LHCN-M2 (cell line): ENCODE data around the gene BCAS3. TPM values are rescaled to one million over a fixed set of nuclear protein-coding genes. Genes with fewer than 3 reads are reported as not detected.
"Not testable (repeated sequence)": the region's sequence is repeated elsewhere in the genome, so short reads cannot be mapped to it uniquely, and the experiment has no call there.

Source experiments
- DNase-seq: peaks from one replicate; pipeline ENCODE4 v3.0.0-alpha.2; 2012; ENCODE audit warnings: low read depth
- total RNA-seq: library from RNA; depleted of rRNA; stranded (reverse); fragments of >200 nt; gene quantifications from 2 replicates; pipeline ENCODE4 v1.2.3, GENCODE V29; 2014

The BCAS3 gene
- total RNA-seq, 1 experiment from 2014 or later = 6.9 TPM

GRCh38 chr17:61335845-61336655, 658.4 kb downstream of the BCAS3 start:
- DNase-seq = no peak

GRCh38 chr17:61337290-61337689, 659.6 kb downstream of the BCAS3 start:
- DNase-seq = no peak

DNA sequence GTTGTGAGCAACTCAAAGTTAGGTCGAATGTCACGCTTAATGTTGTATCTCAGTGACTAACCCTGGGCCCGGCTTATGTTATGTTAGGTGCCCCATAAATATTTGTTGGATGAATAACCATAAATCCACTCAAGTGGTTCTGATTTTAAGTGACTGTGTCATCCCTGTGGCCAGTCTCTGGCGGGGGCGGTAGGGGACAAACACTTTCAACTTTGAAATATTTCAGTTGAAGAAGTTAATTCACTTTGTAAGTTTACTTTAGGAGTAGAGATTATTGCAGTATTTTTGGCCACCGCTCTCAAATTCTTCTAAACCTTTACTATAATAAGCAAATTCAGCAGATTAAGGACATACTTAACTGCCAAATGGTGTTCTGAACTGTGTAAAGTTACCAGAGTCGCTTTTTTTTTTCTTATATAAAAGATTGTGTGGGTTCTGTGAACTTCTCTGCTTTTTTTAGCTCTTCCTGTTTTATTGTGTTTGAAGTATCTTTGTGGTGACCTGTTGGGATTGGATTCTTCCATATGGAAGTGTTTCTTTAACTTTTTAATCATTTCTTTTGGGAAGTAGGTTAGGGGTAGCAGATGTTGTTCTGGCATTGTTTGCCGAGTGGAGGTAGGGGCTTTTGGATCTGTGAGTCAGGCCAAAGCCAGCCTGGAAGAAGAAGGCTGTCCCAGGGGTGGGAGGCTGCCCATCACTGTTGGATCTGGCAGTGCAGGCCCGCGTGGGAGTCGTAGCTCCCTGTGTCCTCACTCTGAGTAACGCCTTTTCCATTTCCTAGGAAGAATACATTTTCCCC, 660.5 kb downstream of the BCAS3 start:
- peak; percentile 93 for DNase-seq

DNA sequence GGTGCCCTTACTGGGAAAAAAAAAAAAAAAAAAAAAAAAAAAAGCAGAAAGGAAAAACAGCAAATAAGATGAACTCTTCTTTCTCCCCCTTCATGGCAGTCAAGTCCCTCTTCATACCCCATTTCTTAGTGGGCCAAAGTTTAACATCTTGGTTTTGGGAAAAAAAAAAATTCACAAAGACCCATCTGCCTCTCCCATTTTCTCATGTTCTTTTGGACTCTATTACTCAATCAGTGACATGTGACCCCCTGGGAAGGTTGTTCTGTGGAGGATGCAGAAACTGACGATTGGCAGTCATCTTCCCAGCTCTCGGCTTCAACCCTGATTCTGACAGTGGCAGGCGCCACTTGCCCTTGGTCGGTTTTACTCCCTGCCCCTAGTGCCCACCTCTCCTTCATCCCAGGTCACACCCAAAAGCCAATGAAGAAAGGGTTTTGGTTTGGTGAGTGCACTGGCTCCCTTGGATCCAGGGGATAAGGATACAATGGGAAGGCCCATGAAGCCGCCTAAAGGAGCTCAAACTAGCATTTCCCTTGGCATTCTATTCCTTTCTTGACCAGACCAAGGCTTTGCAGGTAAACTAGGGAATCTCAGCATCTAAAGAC, 661.3 kb downstream of the BCAS3 start:
- DNase-seq = peak; percentile 40

DNA sequence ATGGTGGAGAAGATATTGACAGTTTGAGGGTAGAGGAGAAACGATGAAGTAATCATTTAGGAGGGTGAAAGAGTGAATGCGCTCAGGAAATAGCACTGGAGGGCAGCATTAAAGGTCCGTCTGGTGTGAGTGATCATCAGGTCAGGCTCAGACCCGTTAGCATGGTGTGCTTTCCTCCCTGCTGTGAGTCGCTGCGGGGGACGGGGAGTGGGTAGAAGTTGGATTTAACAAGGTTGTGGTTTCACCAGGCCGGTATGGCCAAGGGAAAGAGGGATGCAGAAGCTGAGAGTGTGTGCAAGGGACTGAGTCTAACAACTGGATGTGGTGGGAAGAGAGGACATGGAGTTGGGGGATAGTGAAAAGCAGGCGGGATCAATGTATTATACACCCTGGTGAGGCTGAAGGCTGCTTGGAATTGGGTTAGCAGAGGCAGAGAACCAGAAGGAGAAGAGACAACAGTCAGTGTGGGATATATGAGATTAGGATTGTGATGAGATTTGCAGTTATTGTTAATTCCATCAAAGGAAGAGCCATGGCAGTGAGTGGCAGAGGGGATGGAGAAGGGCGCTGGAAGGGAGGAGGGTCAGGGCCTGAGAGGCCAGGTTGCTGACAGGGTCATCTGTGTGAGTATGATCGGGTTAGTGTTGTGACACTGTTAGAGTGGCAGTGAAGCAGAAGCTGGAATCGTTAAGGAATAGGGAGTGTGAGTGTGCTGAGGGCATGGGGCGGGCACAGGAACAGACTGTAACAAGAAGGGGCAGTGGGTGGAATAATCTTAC, 663.0 kb downstream of the BCAS3 start:
- peak; percentile 30 for DNase-seq

DNA sequence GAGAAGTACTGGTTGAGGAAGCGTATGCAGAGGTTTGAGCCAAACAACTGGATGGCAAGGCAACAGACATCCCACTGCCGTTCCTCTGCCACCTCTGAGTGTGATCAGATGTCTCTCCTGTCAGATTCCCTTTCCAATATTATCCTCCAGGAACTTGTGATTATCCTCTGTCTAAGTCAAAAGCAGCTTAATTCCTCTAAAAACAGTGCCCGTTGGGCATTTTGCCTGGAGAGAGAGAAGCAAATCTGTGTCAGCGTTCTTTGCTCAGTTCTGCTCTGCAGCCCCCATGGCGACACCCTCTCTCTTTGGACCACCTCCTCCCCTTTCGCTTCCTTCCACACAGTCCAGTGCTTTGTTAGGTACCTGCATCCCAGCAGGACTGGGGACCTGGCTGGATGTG, 665.9 kb downstream of the BCAS3 start:
- no peak for DNase-seq

GRCh38 chr17:61345061-61345460, 667.4 kb downstream of the BCAS3 start:
- DNase-seq = no peak

GRCh38 chr17:61345825-61346666, 668.4 kb downstream of the BCAS3 start:
- DNase-seq = no peak

DNA sequence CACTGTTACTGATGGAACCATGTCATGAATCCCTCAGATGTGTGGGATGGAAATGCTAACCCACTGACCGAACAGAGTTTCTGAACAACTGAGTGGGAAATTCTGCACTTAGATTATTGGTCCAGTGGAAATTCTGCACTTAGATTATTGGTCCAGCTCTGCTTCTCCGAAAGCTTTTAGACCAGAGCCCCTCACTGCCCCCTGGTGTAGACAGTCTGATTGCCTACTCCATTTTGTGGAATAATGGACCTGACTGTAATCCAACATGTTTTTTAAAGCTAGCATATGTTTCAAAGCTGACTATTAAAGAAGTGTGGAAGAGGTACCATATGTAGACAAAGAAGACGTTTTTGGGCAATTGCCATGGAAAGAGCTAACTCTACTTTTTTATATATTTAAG, 671.7 kb downstream of the BCAS3 start:
- DNase-seq = no peak

DNA sequence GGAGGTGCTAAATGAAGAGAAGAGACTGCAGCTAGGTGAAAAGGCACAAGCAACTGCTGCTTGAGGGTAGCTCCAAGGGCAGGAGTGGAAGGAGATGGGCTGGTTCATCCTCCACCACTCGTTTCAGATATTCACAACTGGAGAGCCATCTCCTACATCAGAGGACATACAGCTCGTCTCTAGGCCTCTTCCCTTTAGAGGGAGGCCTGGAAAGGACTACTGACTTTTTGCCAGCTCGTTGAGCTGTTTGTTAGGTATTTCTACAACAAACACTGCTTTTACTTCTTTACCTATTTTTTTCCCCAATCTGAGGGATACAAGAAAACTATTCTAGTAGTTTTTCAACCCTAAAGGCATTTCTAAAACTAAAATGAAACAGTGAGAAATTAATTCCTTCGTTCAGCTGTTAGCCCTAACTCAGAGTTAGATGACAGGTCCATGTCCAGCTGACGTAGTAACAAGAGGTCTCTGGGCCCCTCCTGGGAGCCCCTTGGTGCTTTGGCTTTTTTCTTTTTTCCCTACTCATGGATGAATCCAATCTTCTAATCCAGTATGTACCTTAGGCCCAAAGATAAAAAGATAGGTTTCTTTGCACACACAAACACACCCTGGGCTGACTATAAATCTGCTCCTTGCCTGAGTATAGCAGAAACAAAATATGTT, 674.2 kb downstream of the BCAS3 start:
- DNase-seq = peak; percentile 20

- no peak for DNase-seq
Observed at GRCh38 chr17:61352408-61352770, 674.7 kb downstream of the BCAS3 start.

DNA sequence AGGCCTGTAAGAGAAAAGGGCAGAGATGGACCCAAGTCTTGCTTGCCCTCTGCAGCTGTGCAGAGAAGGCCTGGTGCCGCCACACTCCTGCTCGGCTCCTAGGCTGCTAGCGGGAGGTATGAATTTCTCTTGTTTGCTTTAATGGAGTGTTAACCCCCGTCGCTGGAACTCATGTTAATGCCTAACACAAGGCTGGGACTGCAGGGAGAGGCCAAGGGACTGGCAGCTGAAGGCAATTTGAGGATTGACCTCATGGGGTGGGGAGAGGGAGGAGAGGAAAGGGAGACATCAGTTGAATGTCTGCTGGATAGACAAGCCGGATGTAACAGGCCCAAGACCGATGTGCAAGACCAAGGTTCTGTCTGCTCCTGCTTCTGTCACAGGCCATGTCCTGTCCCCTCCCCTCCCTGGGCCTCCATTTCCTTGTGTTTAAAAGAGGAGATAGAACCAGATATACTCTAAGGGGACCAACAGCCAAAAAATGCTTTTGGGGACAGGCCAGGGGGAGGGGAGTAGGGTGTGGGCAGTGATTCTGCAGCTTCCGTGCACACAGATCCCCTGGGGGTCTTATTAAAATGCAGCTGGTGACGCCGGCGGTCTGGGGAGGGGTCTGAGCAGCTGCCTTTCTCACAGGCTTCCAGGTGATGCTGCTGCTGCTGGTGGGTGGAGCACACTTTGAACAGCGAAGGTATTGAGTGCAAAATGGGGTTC, 675.3 kb downstream of the BCAS3 start:
- DNase-seq = no peak

DNA sequence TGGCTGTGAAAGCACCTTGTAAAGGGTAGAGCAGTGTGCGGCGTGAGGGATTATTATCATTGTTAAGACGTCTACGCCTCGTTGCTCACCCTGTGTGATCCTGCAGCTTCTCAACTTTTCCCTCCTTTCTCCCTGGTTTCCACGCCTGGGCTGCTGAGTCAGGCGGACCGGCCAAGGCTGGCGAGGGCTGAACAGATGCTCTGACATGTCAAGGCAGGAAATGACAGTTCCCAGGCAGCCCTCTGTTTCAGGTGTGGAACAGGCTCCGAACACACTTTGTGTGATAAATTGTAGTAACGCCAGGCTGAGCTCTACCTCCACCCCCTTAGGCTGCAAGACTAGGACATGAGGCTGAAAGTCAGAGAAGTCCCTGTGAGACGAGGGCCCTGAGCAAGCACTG, 676.0 kb downstream of the BCAS3 start:
- DNase-seq = no peak

DNA sequence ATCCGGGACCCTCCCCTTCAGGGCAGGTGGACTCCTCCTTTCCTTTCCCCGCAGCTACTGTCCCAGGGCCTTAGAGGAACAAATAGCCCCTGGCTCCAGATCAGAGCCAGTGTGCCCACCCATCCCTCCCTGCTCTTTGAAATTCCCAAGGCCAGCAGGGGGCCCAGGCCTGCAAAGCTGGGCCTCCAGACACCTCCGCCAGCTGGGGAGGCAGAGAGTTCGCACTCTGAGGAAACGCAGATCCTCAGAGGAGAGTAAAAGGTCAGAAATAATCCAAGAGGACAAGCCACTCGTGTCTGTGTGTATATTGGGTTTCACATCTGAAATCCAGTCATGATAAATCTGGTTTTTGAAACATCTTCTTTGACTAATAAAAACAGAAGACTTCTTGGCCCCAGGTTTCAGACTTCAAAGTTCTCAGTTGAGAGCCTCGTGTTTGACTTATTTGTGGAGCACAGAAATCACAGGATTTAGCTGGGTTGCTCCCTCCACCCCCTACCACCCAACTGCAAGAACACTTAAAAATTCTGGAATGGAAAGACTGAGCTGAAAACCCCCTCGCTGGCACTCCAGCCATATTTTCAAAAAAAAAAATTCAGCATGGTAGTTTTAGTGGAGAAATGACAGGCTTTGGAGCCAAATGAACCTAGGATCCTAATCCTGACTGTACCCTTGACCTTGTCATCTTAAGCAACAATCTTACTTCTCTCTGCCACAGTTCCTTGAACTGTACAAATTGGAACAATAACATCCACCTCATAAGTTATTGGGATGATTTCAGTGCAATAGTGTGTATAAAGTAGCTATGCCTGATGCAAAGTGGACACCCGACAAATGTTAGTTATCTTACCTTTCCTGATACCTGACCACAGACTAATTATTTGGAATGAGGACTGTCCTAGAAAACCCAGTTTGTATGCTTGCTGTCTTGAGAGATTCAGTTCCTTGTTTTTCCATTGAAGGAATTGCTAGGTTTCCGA, 677.5 kb downstream of the BCAS3 start:
- DNase-seq = no peak

DNA sequence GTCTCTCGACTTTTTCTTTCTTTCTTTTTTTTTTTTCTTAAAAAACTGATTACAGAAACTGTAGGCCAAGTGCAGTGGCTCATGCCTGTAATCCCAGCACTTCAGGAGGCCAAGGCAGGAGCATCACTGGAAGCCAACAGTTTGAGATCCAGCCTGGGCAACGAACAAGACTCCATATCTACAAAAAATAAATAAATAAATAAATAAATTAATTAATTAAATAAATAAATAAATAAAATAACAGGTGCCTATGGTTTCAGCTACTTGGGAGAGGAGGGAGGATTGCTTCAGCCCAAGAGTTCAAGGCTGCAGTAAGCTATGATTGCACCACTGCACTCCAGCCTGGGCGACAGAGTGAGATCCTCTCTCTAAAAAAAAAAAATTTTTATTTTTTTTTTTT, 679.4 kb downstream of the BCAS3 start:
- not testable (repeated sequence) for DNase-seq

- DNase-seq = not testable (repeated sequence)
Observed at GRCh38 chr17:61359513-61359912, 681.9 kb downstream of the BCAS3 start.

DNA sequence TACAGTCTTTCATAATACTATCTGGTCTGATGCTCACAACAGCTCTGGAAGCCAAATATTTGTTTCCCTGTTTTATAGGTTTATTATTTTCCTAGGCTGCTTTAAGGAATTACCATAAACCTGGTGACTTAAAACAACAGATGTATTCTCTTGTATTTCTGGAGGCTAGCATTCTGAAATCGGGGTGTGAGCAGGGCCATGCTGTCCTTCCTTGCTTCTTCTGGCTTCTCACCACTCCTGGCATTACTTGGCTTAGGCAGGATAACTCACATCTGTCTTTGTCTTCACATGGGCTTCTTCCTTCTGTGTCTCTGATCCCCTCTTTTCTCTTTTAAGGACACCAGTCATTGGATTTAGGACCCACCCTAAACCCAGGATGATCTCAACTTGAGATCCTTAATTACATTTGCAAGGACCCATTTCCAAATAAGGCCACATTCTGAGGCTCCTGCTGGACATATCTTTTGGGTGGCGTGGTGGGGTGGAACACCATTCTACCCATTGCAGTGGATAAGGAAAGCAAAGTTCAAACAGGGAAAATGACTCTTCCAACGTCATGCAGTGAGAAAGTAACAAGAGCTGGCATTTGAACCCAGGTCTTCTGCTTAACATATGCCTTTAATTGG, 682.8 kb downstream of the BCAS3 start:
- DNase-seq = no peak

DNA sequence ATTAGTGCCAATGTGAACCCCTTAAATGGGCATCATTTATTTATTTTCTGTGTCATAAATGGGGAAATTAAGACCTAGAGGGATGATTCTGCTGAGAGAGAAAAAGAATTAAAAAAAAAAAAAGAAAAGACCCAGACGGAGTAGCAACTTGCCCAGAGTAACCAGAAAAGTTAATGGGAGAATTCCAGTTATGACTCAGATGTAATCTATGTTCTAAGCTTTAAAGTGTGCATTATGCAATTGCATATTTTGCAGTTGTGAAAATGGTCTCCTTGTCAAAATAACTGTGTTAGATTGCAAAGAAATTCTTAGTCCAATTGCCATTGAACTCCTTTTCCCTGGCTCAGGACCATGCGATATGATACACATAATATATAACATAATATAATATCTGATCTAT, 683.4 kb downstream of the BCAS3 start:
- DNase-seq = peak; percentile 74
